Measurements from ENCODE around the gene PHLPP1. TPM values are rescaled to one million over a fixed set of nuclear protein-coding genes. Genes with fewer than 3 reads are reported as not detected.

The PHLPP1 gene
- total and polyA plus RNA-seq, 2 of the 4 experiments (the other 2 are of a cell fraction), result 3.3 to 3.6 TPM

DNA sequence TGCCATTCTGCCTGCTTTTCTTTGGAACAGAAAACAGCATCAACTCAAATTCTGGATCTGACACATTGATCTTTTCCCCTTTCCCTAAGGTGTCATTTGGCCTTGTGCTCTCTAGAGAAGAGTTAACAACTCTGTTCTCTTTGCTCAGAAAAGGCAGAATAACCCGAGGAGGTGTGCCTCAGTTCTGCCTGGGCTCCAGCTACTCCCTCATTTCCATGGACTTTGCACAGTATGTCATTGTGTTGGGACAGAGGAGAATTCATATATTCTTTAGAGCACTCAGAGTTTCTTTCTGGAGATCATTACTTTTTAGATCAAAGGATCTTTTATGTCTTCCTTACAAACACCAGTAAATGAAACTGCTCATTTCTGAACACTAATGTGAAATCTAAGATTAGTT, 249.1 kb downstream of the PHLPP1 start:
- ATAC-seq (ENCODE audit: low read depth) (no peak), DNase-seq (no peak)
- Histone ChIP-seq H2BK5ac (ENCODE audit: low read depth, low read length, poor library complexity, severe bottlenecking) (no peak overlapping the region), H3K27ac (ENCODE audit: insufficient read depth, low read length) (no peak overlapping the region), H4K91ac (ENCODE audit: insufficient read depth, low read depth, low read length) (no peak overlapping the region), H3K23ac (ENCODE audit: low read depth, low read length) (0 out of 2 replicates have a peak overlapping the region, but pooled peaks have one; percentile 4), H3K4me2 (ENCODE audit: low read depth, low read length) (no peak overlapping the region), H4K20me1 (ENCODE audit: insufficient read depth, low read length) (no peaks in the 10 kb centered on the region), H3K9ac (ENCODE audit: low read depth, low read length) (no peak overlapping the region), H3K36me3 (ENCODE audit: control insufficient read depth, insufficient read depth, low read length) (0 out of 2 replicates have a peak, but pooled peaks cover 2% of the 10 kb centered on the region), H2BK120ac (ENCODE audit: low read depth, low read length) (no peak overlapping the region), H3K56ac (ENCODE audit: extremely low read depth, insufficient read depth, low read length) (no peak overlapping the region), H2AK9ac (replicated peaks; ENCODE audit: low read depth, low read length, poor library complexity) (no peak overlapping the region), H2AK5ac (ENCODE audit: low read depth, low read length) (no peak overlapping the region), H3K9me1 (ENCODE audit: insufficient read depth, low read length) (no peaks in the 10 kb centered on the region), H2BK20ac (ENCODE audit: low read depth, low read length) (no peak overlapping the region), H2BK15ac (ENCODE audit: low read depth, low read length) (no peak overlapping the region), H3K14ac (replicated peaks; ENCODE audit: low read depth, low read length) (no peak overlapping the region), H3K4me3 (ENCODE audit: insufficient read depth, low read depth, low read length) (no peak overlapping the region), H4K8ac (ENCODE audit: low read depth in 2 of 2, low read length in 2 of 2) (no peak overlapping the region), H3K4me1 (ENCODE audit: control insufficient read depth, insufficient read depth, low read length) (no peaks in the 10 kb centered on the region; the same call in 1 of the 2 replicates), H4K5ac (ENCODE audit: low read depth, low read length) (no peak overlapping the region), H3K18ac (ENCODE audit: low read depth, low read length) (no peak overlapping the region), H3K27me3 (ENCODE audit: control insufficient read depth, insufficient read depth, low read length) (no peaks in the 10 kb centered on the region), H3K4ac (ENCODE audit: low read depth, low read length) (no peak overlapping the region), H3K9me3 (ENCODE audit: control insufficient read depth, insufficient read depth, low read length) (no peaks in the 10 kb centered on the region), H2AFZ (replicated peaks; ENCODE audit: low read length, poor library complexity) (no peak overlapping the region), H3K79me1 (ENCODE audit: low read depth in 1 of 2, low read length in 2 of 2) (no peaks in the 10 kb centered on the region)
- no TSS peak for BruUV-seq (replicated peaks)
- TF ChIP-seq SMC3 (IDR thresholded peaks at IDR 0.05; ENCODE audit: low read depth, low read length) (no peak), CEBPB (IDR thresholded peaks at IDR 0.05; ENCODE audit: low read depth, low read length) (no peak), NFE2L2 (IDR thresholded peaks at IDR 0.05; ENCODE audit: low read depth, low read length) (no peak), FOS (IDR thresholded peaks at IDR 0.05; ENCODE audit: low read depth, low read length) (no peak), RAD21 (IDR thresholded peaks at IDR 0.05; ENCODE audit: low read length) (no peak), USF2 (IDR thresholded peaks at IDR 0.05; ENCODE audit: low read depth, low read length) (no peak), BHLHE40 (IDR thresholded peaks at IDR 0.05; ENCODE audit: low read depth, low read length) (no peak), MAFK (IDR thresholded peaks at IDR 0.05; ENCODE audit: low read depth, low read length) (no peak), RCOR1 (IDR thresholded peaks at IDR 0.05; ENCODE audit: insufficient replicate concordance, low read length) (no peak), MAZ (IDR thresholded peaks at IDR 0.05; ENCODE audit: borderline replicate concordance, low read depth, low read length) (no peak), RFX5 (IDR thresholded peaks at IDR 0.05; ENCODE audit: low read depth, low read length) (no peak), CHD1 (IDR thresholded peaks at IDR 0.05; ENCODE audit: low read depth, low read length) (no peak), POLR2A (IDR thresholded peaks at IDR 0.05; ENCODE audit: low read depth, low read length) (no peak), ELK1 (IDR thresholded peaks at IDR 0.05; ENCODE audit: borderline replicate concordance, low read depth, low read length) (no peak), MXI1 (IDR thresholded peaks at IDR 0.05; ENCODE audit: borderline replicate concordance, low read depth, low read length) (no peak), CTCF (conservative IDR thresholded peaks at IDR 0.05; ENCODE audit: low read depth, low read length) (no peak)
- POLR2A ChIA-PET (ENCODE audit: unreplicated experiment), result no interaction called here
- dilution Hi-C loops (cut with HindIII; ENCODE audit: low sequenced_read_pairs, unreplicated experiment), result no loop called here
- intact Hi-C loops (cut with micrococcal nuclease), result no loop called here
- no CpG with 5 or more reads among the region's 1 CpG for WGBS, 2 experiments (ENCODE audit: extremely low coverage in 2 of 2, insufficient read length in 1 of 2)
- in situ Hi-C loops (cut with MboI; ENCODE audit: low sequenced_read_pairs), result no loop called here
- CTCF ChIA-PET, result interaction anchor here (1.2 to 1.6 kb wide), 2 partner anchors 15 to 249 kb away, joined by 3 to 4 read pairs; partner anchors contain the start of gene PHLPP1

Measured in IMR-90 (cell line).